Measurements from ENCODE around the gene CYP17A1.

Gene CYP17A1

DNA sequence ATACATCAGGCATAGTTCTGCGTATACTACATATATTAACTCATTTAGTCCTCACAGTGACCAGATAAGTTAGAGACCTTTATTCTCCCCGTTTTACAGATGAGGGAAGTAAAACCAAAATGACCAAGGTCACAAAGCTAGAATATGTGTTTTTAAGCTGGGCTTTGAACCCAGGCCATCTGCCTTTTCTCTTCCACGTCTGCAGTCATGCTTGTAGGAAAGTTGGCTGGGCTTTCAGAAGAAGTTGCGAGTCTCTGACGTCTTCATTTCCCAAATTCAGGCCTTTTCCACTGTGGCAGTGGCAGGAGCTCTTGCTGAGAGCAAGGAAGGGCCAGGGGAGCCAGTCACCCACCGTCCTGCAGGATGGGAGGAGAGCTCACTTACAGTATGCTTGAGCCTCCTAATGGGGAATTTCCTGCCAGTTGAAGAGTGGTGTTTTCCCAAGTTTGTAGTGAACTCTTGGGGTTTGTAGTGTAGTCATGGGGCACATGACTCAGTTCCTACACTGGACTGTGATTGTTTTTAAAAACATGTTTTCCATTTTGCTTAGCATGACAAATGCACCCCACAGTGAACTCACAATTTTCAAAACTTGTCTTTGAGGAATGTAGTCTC lies 34.2 kb downstream of the CYP17A1 start:
- no peak for DNase-seq

DNA sequence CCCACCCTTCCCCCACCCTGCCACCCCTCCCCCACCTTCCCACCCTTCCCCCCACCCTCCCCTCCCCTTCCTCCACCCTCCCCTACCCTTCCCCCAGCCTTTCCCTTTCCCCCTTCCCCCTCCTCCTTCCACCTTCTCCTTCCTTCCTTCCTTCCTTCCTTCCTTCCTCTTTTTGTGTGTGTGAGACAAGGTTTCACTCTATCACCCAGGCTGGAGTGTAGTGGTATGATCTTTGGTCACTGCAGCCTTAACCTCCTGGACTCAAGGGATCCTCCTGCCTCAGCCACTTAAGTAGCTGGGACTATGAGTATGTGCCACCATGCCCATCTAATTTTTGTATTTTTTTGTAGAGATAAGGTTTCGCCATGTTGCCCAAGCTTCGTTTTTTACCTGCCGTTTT lies 35.2 kb downstream of the CYP17A1 start:
- DNase-seq: no peak

DNA sequence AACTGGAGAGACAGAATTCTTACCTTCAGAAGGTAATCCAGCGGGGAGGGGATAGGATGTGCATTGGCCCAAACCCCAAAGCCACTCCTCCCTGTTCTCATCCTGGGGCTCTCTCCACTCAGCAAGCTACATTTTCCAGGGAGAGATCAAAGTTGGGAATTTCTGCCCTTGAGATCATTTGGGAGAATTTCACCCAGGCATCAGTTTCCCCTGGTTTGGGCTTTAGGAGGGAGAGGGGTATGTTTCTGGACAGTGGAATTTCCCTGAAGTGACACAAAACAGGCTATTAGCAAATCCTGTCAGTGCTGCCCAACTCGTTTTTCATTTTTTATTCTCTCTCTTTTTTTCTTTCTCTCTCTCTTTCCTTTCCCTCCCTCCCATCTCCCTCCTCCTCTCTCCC lies 35.7 kb downstream of the CYP17A1 start:
- no peak for DNase-seq

DNA sequence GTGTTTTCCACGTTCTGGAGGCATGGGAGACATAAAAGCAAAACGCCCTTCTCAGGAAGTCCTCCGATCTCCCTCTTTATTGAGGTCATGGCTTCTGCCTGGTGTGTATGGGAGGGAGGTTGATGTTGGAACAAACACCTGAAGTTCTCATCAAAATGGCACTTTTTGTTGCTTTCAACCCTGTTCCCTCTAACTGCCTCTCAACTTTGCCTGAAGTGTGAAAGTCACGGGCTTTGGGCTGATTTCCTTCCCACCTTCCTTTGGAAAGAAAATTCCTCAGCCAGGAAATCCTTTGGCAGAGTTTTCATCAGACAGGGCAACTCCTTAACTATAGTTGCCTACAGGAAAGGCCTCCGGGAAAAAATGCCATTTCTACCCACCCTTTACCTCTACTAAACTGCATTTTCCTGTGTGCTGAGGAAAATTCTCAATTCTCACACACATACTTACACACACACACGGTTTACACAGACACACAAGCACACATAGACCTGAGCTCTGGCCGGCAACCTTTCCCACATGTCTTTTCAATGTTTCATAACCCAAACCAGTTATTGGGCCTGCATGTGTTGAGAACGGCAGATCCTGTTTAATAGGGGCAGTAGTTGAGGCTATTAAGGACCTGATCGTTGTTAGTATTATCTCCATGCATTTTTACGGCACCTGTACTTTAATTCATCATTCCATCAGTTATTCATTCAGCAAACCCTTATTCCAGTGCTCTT lies 36.4 kb downstream of the CYP17A1 start:
- DNase-seq: no peak

DNA sequence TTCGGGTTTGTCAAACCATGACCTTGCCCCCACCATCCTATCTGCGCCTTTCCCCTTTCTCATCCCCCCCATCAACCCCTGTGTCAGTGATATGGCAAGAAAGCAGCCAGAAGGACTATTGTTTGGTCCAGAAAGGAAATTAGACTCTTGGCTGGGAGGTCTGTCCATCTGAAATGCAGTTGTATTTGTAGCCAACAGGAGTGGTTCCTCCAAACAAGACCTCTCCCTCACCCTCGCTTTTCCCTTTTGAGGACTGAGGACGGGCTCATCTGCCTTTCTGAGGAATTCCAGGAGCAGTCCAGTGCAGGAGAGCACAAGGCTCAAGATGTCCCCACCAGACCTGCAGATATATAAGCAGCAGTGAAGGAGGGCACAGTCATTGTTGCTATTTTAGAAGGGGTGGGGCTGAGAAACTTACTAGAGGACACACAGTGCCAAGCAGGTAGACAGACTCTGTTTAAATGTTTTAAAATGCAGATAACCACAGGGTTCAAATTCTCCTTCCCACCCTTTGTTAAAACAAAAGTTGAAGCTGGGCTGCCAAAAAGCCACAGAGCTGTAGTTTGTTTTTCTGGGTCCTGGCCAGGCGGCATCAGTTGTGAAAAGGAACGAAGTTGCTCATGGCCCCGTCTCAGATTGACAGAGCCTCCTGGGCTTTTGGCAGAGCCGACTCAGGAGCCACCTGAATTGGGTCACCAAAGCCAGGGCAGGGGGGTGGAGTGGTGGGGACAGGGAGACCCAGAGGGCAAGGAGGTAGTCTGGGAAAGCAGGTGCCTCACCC lies 37.3 kb downstream of the CYP17A1 start:
- no peak for DNase-seq

DNA sequence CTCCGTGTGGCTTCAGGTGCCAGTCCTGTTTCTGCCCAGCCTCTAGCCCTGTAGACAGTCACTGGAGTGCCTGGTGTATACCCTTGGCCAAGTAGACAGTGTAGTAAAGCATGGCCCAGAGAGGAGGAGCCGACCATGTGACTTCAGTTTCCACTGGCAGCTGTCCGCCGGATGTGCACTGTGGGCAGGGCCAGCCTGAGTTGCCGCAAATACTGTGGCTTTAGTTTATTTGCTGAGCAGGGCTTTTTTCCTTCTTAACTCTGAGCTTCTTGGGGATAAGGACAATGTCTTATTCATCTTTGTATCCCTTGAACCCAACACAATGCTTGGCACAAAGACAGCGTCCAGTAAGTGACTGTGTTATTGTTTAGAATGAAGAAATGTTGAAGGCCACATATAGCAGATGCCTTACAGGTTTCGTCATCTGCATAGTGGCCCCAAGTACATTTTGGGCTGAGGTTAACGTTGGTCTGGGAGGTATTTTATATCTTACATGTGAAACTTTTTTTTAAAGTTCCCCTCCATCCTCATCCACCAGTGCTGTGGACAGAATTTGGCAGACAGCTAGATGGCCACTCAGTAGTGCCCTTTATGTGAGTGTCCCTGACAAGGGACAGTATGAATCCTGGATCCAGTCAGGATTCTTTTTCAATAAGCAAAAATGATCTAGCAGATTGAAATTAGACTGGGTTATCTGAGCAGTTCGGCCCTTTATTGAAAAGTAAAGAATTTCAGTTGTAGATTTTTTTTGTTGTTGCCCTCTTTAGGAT lies 40.6 kb downstream of the CYP17A1 start:
- no peak for DNase-seq

DNA sequence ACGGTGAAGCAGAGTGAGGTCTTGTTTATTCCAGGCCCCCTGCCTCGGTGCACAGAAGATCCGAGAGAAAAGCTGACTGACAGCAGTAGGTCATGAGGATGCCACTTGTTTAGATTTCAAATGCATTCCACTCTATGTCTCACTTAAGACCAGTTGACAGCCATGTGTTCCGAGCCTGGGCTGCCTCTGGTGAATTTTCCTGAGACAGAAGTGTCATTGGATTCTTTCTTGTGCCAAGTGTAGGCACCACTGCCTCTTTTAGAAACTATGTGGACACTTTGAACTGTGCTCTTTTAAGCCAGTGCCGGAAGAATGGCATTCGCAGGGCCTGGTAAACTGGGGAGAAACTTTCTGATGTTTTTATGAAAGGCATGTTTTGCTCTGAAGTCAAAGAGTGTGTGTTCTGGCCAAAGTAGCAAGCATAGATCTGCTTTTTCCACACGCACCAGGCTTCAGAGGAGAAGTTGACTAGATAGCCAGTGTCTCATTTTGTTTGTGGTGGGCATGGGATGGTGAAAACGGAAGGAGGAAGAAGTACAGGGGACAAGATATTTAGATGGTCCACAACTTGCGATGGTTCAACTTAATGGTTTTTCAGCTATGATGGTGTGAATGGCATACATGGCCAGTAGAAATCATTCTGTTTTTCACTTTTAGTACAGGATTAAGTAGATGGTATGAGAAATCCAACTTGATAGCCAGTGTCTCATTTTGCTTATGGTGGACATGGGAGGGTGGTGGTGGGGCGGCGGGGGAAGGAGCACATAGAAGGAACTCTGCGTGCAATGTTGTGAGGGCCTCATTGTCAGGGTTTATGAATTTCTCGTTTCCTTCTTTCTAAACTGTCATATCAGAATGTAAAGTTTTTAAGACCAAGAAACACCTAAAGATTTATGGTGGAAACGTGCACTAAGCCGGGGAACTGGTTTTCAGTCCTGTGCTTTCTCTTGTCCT lies 41.5 kb downstream of the CYP17A1 start:
- no peak for DNase-seq

DNA sequence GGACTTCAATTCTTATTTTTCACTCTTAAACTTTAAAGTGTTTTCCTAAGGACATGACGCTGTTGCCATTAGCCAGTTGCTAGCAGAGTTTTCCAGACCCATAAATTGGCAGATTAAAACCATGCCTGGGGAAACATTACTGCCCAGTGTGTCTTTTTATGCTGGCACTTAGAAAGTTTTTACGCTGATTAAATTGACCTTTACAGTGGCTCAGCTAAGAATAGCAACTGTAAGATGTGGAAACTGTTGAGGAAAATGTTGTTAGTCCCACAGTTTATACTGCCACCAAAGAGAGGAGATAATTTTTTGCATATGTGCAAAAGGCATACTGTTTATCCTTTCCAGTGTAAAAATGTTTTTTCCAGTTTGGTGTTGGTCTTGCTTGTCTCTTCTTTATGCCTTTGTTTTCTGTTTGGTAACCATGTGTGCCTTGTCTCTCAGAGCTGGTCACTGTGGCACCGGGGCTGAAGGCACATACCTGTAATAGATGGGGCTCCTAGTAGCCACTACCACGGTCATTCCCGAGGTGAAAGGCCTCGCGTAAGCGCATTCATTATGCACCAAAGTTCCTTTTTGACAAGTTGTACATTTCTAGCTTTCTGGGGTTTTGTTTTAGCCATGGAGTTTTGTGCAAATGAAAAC lies 45.3 kb downstream of the CYP17A1 start:
- DNase-seq: no peak

DNA sequence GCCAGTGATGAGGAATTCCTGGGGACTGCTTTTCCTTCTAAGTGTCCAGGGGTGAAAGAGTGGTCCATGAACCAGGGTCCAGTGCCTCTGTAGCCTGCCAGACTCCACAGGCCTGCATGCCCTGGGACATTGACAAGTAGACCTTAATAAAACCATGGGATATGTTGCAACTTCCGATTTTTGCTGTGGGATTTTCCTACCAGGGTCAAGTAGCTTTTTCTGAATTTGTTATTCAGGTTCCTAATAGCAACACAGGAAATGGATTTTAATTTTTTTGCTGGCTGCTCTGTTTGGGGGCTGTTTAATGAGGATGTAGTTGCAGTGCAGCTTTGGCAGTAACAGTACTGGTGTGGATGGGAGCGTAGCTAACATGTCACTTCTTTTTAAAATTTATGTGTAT lies 51.4 kb downstream of the CYP17A1 start:
- DNase-seq: no peak

DNA sequence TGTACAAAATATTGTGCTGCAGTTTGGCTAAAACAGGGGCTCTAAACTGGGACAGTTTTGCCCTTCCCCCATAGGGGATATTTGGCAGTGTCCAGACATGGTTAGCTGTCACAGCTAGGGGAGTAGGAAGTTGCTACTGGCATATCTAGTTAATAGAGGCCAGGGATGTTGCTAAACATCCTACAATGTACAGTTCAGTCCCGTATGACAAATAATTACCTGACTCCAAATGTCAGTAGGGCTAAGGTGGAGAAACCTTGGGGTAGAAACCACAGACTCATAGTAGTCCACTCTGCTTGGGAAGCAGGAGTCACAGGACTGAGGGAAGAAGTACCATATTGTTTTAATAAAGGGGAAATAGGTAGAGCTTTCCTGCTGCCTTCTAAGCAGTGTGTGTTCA lies 53.6 kb downstream of the CYP17A1 start:
- no peak for DNase-seq

DNA sequence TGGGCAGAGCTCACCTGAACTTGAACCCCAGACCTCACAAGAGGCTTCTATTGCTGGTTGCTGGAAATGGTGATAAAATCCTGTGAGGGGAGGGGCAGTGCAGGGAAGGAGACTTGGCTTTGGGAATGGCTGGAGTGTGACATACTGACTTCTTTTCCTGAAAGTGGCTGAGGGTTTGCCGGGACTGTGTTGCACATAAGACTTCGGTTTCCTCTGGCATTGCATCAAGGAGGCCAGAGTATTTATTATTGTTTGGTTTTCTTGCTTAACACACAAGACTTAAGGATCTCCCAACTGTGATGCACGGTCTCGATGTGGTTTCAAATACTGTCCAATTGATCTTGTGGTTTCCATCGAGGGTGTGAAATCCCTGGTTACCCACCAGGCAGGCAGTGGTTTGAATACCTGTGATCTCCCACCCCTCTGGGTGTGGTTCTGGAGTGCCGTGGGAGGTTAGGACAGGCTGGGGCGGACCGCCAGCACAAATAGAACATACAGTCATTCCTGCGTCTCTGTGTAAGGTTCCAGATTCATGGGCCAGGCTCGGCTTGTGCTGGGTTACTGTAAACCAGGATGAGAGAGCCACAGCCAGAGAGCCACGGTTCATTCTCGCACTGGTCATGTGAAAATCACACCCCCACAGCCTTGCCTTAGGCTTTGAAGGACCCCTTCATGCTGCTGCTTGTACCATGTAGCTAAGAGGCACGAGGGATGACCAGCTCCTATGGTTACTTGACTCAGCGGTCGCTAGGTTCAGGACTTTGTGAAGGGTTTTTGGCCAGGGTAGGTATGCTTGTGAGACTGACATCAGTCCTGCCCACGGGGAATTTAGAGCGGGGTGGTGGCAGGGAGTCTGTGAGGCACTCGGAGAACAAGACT lies 54.3 kb downstream of the CYP17A1 start:
- no peak for DNase-seq

DNA sequence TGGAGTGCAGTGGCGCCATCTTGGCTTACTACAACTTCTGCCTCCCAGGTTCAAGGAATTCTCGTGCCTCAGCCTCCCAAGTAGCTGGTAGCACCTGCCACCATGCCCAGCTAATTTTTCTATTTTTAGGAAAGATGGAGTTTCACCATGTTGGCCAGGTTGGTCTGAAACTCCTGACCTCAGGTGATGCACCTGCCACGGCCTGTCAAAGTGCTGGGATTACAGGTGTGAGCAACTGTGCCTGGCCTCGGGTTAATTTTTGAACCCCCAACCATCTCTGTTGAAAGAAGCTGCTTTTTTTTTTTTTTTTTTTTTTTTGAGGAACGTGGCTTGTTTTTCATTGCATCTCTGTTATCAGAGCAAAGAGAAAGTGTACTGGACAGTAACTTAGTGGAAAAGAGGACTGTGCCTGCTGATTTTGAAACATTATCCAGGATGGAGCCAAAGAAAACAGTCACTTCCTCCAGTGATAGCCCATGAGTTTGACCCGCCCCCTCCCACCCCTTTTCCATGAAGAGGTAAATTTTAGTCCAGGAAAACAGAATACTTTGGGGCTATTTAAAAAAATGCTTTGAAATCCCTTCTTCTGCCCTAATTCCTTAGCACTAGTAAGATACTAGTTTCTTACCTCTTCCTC lies 55.2 kb downstream of the CYP17A1 start:
- no peak for DNase-seq

DNA sequence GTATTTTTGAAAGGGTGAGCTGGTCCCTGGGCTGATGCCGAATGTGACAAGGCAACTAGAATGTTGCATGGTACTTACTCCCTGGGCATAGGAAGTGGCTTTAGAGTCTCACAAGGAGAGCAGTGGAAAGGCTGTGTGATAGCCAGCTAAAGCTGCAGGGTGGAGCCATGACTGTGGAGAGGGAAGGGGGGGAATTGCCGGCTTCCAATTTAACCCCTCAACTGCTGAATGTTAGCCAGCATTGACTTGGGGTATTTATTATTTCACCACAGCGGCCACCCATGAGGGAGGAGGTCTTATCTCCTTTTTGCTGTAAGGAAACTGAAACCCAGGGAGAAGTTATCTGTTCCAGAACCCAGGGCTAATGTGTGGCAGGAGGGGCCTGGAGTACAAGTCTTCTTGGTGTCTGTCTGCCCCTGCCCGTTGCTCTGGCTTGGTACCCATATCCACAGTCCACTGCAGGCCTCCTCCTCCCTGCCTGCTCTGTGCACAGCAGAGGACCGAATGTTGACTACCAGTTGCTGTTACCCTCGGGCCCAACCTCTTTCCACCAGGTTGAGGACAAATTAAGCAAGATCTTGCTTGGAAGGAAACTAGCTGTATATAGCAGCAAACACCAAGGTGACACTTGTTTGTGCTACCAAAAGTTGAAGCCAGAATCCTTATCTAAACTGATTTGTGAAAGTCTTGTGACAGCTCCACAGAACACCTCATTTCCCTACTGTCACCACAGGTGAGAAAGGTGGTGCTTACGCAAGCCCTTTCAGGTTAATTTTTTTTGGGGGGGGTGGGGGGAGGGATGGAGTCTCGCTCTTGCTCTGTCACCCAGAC lies 55.9 kb downstream of the CYP17A1 start:
- DNase-seq: no peak

All from NCI-H345 (cell line).